Rectal smooth muscle tissue (tissue), 1 donor: ENCODE measurements around the gene AGTPBP1.
A peak's percentile ranks its signal among the peaks of the same experiment; 100 is the strongest.

Experiments used
- H3K27ac ChIP-seq: one replicate; pipeline ENCODE4 v1.7.0; 2013; ENCODE audit warnings: low read depth, low read length, inconsistent platforms
- H3K27me3 ChIP-seq: one replicate; pipeline ENCODE4 v1.7.0; 2013; ENCODE audit warnings: low read length; ENCODE audit not compliant: control insufficient read depth, insufficient read depth
- H3K36me3 ChIP-seq: one replicate; pipeline ENCODE4 v1.7.0; 2013; ENCODE audit warnings: low read length; ENCODE audit not compliant: control insufficient read depth, insufficient read depth
- H3K4me1 ChIP-seq: one replicate; pipeline ENCODE4 v1.7.0; 2013; ENCODE audit warnings: low read length; ENCODE audit not compliant: control insufficient read depth, insufficient read depth
- H3K4me3 ChIP-seq: one replicate; pipeline ENCODE4 v1.7.0; 2013; ENCODE audit warnings: low read length
- H3K9ac ChIP-seq: one replicate; pipeline ENCODE4 v1.7.0; 2013; ENCODE audit warnings: low read length

AGTPBP1 gene

GRCh38 chr9:85522459-85523092 lies 219.2 kb downstream of the AGTPBP1 start:
- no peaks in the 10 kb centered on the region for H3K4me1 ChIP-seq
- no peaks in the 10 kb centered on the region for H3K27me3 ChIP-seq
- no peak overlapping the region for H3K9ac ChIP-seq
- H3K27ac ChIP-seq, result no peak overlapping the region
- no peaks in the 10 kb centered on the region for H3K36me3 ChIP-seq
- peak overlapping the region; percentile 38 for H3K4me3 ChIP-seq

GRCh38 chr9:85521371-85522197 lies 220.2 kb downstream of the AGTPBP1 start:
- Histone ChIP-seq H3K4me3 (no peak overlapping the region), H3K27ac (no peak overlapping the region), H3K36me3 (no peaks in the 10 kb centered on the region), H3K9ac (no peak overlapping the region), H3K4me1 (no peaks in the 10 kb centered on the region), H3K27me3 (no peaks in the 10 kb centered on the region)

GRCh38 chr9:85516976-85517637 lies 224.6 kb downstream of the AGTPBP1 start:
- Histone ChIP-seq H3K4me3 (no peak overlapping the region), H3K4me1 (no peaks in the 10 kb centered on the region), H3K27ac (no peak overlapping the region), H3K36me3 (no peaks in the 10 kb centered on the region), H3K9ac (no peak overlapping the region), H3K27me3 (no peaks in the 10 kb centered on the region)

GRCh38 chr9:85516455-85516854 lies 225.3 kb downstream of the AGTPBP1 start:
- H3K4me1 ChIP-seq, result no peaks in the 10 kb centered on the region
- no peak overlapping the region for H3K27ac ChIP-seq
- H3K36me3 ChIP-seq, result no peaks in the 10 kb centered on the region

GRCh38 chr9:85515021-85515420 lies 226.7 kb downstream of the AGTPBP1 start:
- Histone ChIP-seq H3K36me3 (no peaks in the 10 kb centered on the region), H3K27ac (no peak overlapping the region), H3K27me3 (no peaks in the 10 kb centered on the region), H3K9ac (no peak overlapping the region), H3K4me3 (no peak overlapping the region), H3K4me1 (no peaks in the 10 kb centered on the region)

More at GRCh38 chr9:85516455-85516854, 225.3 kb downstream of the AGTPBP1 start:
- Histone ChIP-seq H3K4me3 (no peak overlapping the region), H3K27me3 (no peaks in the 10 kb centered on the region), H3K9ac (no peak overlapping the region)

GRCh38 chr9:85514256-85514655 lies 227.5 kb downstream of the AGTPBP1 start:
- no peaks in the 10 kb centered on the region for H3K36me3 ChIP-seq
- no peak overlapping the region for H3K27ac ChIP-seq
- H3K4me1 ChIP-seq, result no peaks in the 10 kb centered on the region
- H3K27me3 ChIP-seq, result no peaks in the 10 kb centered on the region
- no peak overlapping the region for H3K9ac ChIP-seq
- H3K4me3 ChIP-seq, result no peak overlapping the region

- H3K4me1 ChIP-seq, result no peaks in the 10 kb centered on the region
- no peak overlapping the region for H3K9ac ChIP-seq
- H3K27ac ChIP-seq, result no peak overlapping the region
- no peaks in the 10 kb centered on the region for H3K36me3 ChIP-seq
- H3K4me3 ChIP-seq, result no peak overlapping the region
- H3K27me3 ChIP-seq, result no peaks in the 10 kb centered on the region
Measured at GRCh38 chr9:85511746-85512145, 230.0 kb downstream of the AGTPBP1 start.

- no peaks in the 10 kb centered on the region for H3K27me3 ChIP-seq
- H3K9ac ChIP-seq, result no peak overlapping the region
- no peaks in the 10 kb centered on the region for H3K36me3 ChIP-seq
- no peaks in the 10 kb centered on the region for H3K4me1 ChIP-seq
- H3K27ac ChIP-seq, result no peak overlapping the region
- H3K4me3 ChIP-seq, result no peak overlapping the region
Measured at GRCh38 chr9:85510830-85511504, 230.8 kb downstream of the AGTPBP1 start.

- no peak overlapping the region for H3K27ac ChIP-seq
- H3K4me3 ChIP-seq, result no peak overlapping the region
- no peaks in the 10 kb centered on the region for H3K36me3 ChIP-seq
- no peaks in the 10 kb centered on the region for H3K4me1 ChIP-seq
- no peaks in the 10 kb centered on the region for H3K27me3 ChIP-seq
- H3K9ac ChIP-seq, result no peak overlapping the region
Measured at GRCh38 chr9:85508616-85509015, 233.1 kb downstream of the AGTPBP1 start.

- Histone ChIP-seq H3K36me3 (no peaks in the 10 kb centered on the region), H3K27ac (no peak overlapping the region), H3K27me3 (no peaks in the 10 kb centered on the region), H3K9ac (no peak overlapping the region), H3K4me3 (no peak overlapping the region), H3K4me1 (no peaks in the 10 kb centered on the region)
Measured at GRCh38 chr9:85505612-85506011, 236.1 kb downstream of the AGTPBP1 start.

- Histone ChIP-seq H3K27ac (no peak overlapping the region), H3K4me3 (no peak overlapping the region), H3K36me3 (no peaks in the 10 kb centered on the region), H3K4me1 (no peaks in the 10 kb centered on the region), H3K9ac (no peak overlapping the region), H3K27me3 (no peaks in the 10 kb centered on the region)
Measured at GRCh38 chr9:85502815-85503655, 238.7 kb downstream of the AGTPBP1 start.
